ENCODE results near the gene GFAP.

GRCh38 chr17:44906010-44906646 is 9.2 kb downstream of the GFAP start:
- TF ChIP-seq POLR2AphosphoS5 (IDR thresholded peaks at IDR 0.05; ENCODE audit: low read depth, low read length): no peak
- TF ChIP-seq POLR2A (IDR thresholded peaks at IDR 0.05; ENCODE audit: low read depth, low read length): no peak
